Neural cell (in vitro differentiated cells): Measurements from ENCODE around the gene NOL4L. TPM values are rescaled to one million over a fixed set of nuclear protein-coding genes. Genes with fewer than 3 reads are reported as not detected.

Experiments
- H2AFZ ChIP-seq: fragments of 200-600, 300-800 bp; sonication (generic), shearing (Covaris generic); 2 replicates; pipeline ENCODE4 v1.6.0; 2014; ENCODE audit warnings: low read depth, mild to moderate bottlenecking, antibody characterized with exemption, low read length, moderate library complexity
- H3F3A ChIP-seq: fragments of 200-600 bp; shearing (Covaris generic); 2 replicates; pipeline ENCODE4 v1.6.1; 2016; ENCODE audit warnings: mild to moderate bottlenecking, moderate library complexity, mixed read lengths, antibody characterized with exemption, low read length; ENCODE audit not compliant: insufficient read depth, poor library complexity, severe bottlenecking
- H3K27ac ChIP-seq: fragments of 200-600, 300-800 bp; sonication (generic), shearing (Covaris generic); 2 replicates; pipeline ENCODE4 v1.5.1; 2014; ENCODE audit warnings: mild to moderate bottlenecking, low read length, moderate library complexity
- H3K27me3 ChIP-seq: fragments of 300-800, 200-600 bp; sonication (generic), shearing (Covaris generic); 2 replicates; pipeline ENCODE4 v1.6.0; 2014; ENCODE audit warnings: mild to moderate bottlenecking, low read depth, low read length, moderate library complexity; ENCODE audit not compliant: insufficient read depth
- H3K36me3 ChIP-seq: fragments of 300-800, 200-600 bp; sonication (generic), shearing (Covaris generic); 2 replicates; pipeline ENCODE4 v1.5.1; 2014; ENCODE audit warnings: mild to moderate bottlenecking, antibody characterized with exemption, low read length, moderate library complexity; ENCODE audit not compliant: insufficient read depth
- H3K4me2 ChIP-seq: fragments of 300-800, 200-600 bp; sonication (generic), shearing (Covaris generic); 2 replicates; pipeline ENCODE4 v1.6.0; 2014; ENCODE audit warnings: mild to moderate bottlenecking, low read length
- H3K4me3 ChIP-seq: fragments of 300-800, 200-600 bp; sonication (generic), shearing (Covaris generic); 2 replicates; pipeline ENCODE4 v1.5.1; 2014; ENCODE audit warnings: mild to moderate bottlenecking, low read length, moderate library complexity
- H3K79me2 ChIP-seq: fragments of 200-600 bp; shearing (Covaris generic); replicated peaks from 2 replicates; pipeline ENCODE4 v1.6.0; 2014; ENCODE audit warnings: mild to moderate bottlenecking, low read length, moderate library complexity; ENCODE audit not compliant: insufficient read depth
- H3K9ac ChIP-seq: fragments of 300-800, 200-600 bp; sonication (generic), shearing (Covaris generic); 2 replicates; pipeline ENCODE4 v1.6.1; 2016; ENCODE audit warnings: mild to moderate bottlenecking, low read length, mixed read lengths
- H3K9me2 ChIP-seq: fragments of 200-600 bp; shearing (Covaris generic); 2 replicates; pipeline ENCODE4 v1.6.1; 2016; ENCODE audit warnings: mild to moderate bottlenecking, low read length, mixed read lengths; ENCODE audit not compliant: insufficient read depth
- H3K9me3 ChIP-seq: fragments of 200-600, 300-800 bp; sonication (generic), shearing (Covaris generic); 2 replicates; pipeline ENCODE4 v1.6.1; 2016; ENCODE audit warnings: mild to moderate bottlenecking, mixed run types, low read length, moderate library complexity, mixed read lengths
- H4K20me1 ChIP-seq: fragments of 200-600 bp; shearing (Covaris generic); 2 replicates; pipeline ENCODE4 v1.6.1; 2016; ENCODE audit warnings: mild to moderate bottlenecking, mixed run types; ENCODE audit not compliant: insufficient read depth
- EP300 ChIP-seq: fragments of 450-650 bp; conservative IDR thresholded peaks from 2 replicates; pipeline ENCODE4 v1.6.1; 2014; ENCODE audit warnings: antibody characterized with exemption, mild to moderate bottlenecking, moderate library complexity; ENCODE audit not compliant: poor library complexity, severe bottlenecking
- EZH2 ChIP-seq: fragments of 200-600, 300-800 bp; shearing (Covaris generic), sonication (generic); IDR thresholded peaks from 2 replicates; pipeline ENCODE4 v1.6.1; 2014; ENCODE audit warnings: antibody characterized with exemption, low read length, borderline replicate concordance, mild to moderate bottlenecking; ENCODE audit not compliant: insufficient read depth, poor library complexity, severe bottlenecking
- MXI1 ChIP-seq: fragments of 450-650 bp; conservative IDR thresholded peaks from 2 replicates; pipeline ENCODE4 v1.6.1; 2014; ENCODE audit warnings: antibody characterized with exemption, mild to moderate bottlenecking; ENCODE audit not compliant: poor library complexity, severe bottlenecking
- POLR2AphosphoS5 ChIP-seq: IDR thresholded peaks from 2 replicates; pipeline ENCODE4 v1.6.1; 2012
- RAD21 ChIP-seq: fragments of 450-650 bp; conservative IDR thresholded peaks from 2 replicates; pipeline ENCODE4 v1.6.1; 2014; ENCODE audit warnings: antibody characterized with exemption, mild to moderate bottlenecking, moderate library complexity
- SMC3 ChIP-seq: fragments of 450-650 bp; conservative IDR thresholded peaks from 2 replicates; pipeline ENCODE4 v1.6.1; 2014; ENCODE audit warnings: antibody characterized with exemption, mild to moderate bottlenecking, moderate library complexity; ENCODE audit not compliant: poor library complexity
- TAF1 ChIP-seq: IDR thresholded peaks from 2 replicates; pipeline ENCODE4 v1.6.1; 2012; ENCODE audit warnings: low read depth
- polyA plus RNA-seq: library from polyadenylated mRNA; depleted of rRNA; stranded (reverse); fragments of >200 nt; gene quantifications from 2 replicates; pipeline ENCODE4 v1.2.3, GENCODE V29; 2014
- TF ChIP-seq, protein P1 (sequence below): fragments of 450-650 bp; IDR thresholded peaks from 2 replicates; pipeline ENCODE4 v1.5.1; 2014; ENCODE audit warnings: antibody characterized with exemption, mild to moderate bottlenecking, moderate library complexity; ENCODE audit not compliant: poor library complexity, severe bottlenecking
- TF ChIP-seq, protein P2 (sequence below): IDR thresholded peaks from 2 replicates; pipeline ENCODE4 v1.6.1; 2012; ENCODE audit warnings: borderline replicate concordance

Gene NOL4L
- polyA plus RNA-seq, 1 donor from 2014 or later, result 20.4 TPM

DNA sequence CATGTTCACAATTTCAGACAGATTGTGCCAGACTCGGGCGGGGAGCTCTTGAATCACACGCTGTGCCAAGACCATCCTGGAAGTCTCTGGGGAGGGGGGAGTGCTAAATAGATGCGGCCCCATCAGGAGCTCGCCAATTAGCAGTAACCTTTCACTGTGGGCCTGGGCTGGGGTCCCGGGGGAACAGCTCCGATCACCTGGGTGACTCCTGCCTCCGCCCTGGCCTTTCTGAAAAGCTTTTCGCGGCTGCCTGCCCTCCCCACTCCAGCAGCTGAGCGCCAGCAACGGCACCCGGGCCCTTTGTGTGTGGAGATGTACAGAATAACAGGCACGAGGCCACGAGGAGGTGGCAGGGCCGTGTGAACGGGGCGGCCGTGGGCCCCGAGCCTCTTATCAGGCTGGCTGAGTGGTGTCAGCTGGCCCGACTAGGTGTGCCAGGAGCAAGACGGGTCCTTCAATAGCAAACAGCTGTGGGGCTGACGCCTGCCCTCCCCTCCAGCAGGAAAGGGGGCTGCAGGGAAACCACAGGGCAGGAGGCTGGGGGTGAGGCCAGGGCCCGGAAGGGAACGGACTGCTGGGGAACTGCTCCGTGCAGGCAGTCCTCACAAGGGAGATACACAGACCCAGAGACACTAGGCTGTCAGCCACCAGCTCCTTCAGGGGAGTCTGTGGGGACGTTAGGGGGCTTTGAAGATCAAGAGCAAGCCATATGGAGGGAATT, 56.8 kb downstream of the NOL4L start:
- Histone ChIP-seq H3K27ac (peak overlapping the region; percentile 42), H3K36me3 (no peaks in the 10 kb centered on the region), H3K9me3 (no peaks in the 10 kb centered on the region), H3K9me2 (no peaks in the 10 kb centered on the region), H3K4me2 (no peak overlapping the region), H3K4me3 (no peak overlapping the region), H4K20me1 (no peaks in the 10 kb centered on the region), H3K79me2 (peaks cover 4% of the 10 kb centered on the region), H3K27me3 (no peaks in the 10 kb centered on the region), H3K9ac (peak overlapping the region; percentile 53), H3F3A (no peaks in the 10 kb centered on the region), H2AFZ (no peak overlapping the region)
- no peak for TF ChIP-seq POLR2AphosphoS5
- no peak for TF ChIP-seq MXI1
- TF ChIP-seq SMC3, result no peak
- TF ChIP-seq EP300, result no peak
- TF ChIP-seq, protein P1, sequence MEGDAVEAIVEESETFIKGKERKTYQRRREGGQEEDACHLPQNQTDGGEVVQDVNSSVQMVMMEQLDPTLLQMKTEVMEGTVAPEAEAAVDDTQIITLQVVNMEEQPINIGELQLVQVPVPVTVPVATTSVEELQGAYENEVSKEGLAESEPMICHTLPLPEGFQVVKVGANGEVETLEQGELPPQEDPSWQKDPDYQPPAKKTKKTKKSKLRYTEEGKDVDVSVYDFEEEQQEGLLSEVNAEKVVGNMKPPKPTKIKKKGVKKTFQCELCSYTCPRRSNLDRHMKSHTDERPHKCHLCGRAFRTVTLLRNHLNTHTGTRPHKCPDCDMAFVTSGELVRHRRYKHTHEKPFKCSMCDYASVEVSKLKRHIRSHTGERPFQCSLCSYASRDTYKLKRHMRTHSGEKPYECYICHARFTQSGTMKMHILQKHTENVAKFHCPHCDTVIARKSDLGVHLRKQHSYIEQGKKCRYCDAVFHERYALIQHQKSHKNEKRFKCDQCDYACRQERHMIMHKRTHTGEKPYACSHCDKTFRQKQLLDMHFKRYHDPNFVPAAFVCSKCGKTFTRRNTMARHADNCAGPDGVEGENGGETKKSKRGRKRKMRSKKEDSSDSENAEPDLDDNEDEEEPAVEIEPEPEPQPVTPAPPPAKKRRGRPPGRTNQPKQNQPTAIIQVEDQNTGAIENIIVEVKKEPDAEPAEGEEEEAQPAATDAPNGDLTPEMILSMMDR, result no peak
- TF ChIP-seq EZH2, result no peak
- TF ChIP-seq, protein P2, sequence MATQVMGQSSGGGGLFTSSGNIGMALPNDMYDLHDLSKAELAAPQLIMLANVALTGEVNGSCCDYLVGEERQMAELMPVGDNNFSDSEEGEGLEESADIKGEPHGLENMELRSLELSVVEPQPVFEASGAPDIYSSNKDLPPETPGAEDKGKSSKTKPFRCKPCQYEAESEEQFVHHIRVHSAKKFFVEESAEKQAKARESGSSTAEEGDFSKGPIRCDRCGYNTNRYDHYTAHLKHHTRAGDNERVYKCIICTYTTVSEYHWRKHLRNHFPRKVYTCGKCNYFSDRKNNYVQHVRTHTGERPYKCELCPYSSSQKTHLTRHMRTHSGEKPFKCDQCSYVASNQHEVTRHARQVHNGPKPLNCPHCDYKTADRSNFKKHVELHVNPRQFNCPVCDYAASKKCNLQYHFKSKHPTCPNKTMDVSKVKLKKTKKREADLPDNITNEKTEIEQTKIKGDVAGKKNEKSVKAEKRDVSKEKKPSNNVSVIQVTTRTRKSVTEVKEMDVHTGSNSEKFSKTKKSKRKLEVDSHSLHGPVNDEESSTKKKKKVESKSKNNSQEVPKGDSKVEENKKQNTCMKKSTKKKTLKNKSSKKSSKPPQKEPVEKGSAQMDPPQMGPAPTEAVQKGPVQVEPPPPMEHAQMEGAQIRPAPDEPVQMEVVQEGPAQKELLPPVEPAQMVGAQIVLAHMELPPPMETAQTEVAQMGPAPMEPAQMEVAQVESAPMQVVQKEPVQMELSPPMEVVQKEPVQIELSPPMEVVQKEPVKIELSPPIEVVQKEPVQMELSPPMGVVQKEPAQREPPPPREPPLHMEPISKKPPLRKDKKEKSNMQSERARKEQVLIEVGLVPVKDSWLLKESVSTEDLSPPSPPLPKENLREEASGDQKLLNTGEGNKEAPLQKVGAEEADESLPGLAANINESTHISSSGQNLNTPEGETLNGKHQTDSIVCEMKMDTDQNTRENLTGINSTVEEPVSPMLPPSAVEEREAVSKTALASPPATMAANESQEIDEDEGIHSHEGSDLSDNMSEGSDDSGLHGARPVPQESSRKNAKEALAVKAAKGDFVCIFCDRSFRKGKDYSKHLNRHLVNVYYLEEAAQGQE, result no peak
- no peak for TF ChIP-seq RAD21
- TF ChIP-seq TAF1, result no peak

DNA sequence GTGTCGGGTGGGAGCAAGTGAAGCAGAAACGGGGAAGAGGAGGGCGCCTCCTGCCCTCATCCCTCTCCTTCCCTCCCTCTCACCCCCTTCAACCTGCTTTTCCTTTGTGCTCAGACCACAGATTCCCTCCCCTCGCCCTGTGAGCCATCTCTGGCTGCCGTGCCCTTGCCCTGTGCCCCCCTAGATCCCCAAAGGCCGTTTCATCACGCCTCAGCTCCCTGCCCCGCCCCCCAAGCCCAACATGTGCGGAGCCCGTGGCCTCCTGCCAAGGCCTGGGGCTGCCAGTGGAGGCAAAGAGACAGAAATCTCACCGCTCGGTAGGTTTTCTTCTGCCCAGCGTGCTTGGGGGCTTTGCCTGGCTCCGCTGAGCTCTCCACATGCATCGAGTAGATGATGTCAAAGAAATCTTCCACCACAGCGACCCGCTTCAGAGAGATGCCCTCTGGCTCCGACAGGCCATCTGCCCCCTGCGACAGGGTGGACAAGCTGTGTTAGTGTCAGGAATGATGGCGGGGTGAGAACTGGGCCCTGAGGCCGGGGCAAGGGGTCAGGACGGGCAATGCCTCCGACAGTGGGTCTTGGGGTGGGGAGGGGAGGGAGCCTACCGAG, 57.6 kb downstream of the NOL4L start:
- H3K36me3 ChIP-seq, result no peaks in the 10 kb centered on the region
- H4K20me1 ChIP-seq, result no peaks in the 10 kb centered on the region
- no peak overlapping the region for H3K4me2 ChIP-seq
- peak overlapping the region; percentile 53 for H3K9ac ChIP-seq
- TF ChIP-seq EP300 (no peak), EZH2 (no peak)
- TF ChIP-seq, protein P2, result no peak
- H3K4me3 ChIP-seq, result no peak overlapping the region
- no peak overlapping the region for H2AFZ ChIP-seq
- no peaks in the 10 kb centered on the region for H3K27me3 ChIP-seq
- H3F3A ChIP-seq, result no peaks in the 10 kb centered on the region
- no peak overlapping the region for H3K27ac ChIP-seq
- H3K9me2 ChIP-seq, result no peaks in the 10 kb centered on the region
- H3K79me2 ChIP-seq, result no peaks in the 10 kb centered on the region
- no peaks in the 10 kb centered on the region for H3K9me3 ChIP-seq
